Smooth muscle cell (in vitro differentiated cells): ENCODE measurements around the gene DUSP28. TPM values are rescaled to one million over a fixed set of nuclear protein-coding genes. Genes with fewer than 3 reads are reported as not detected.

ENCODE experiments used
- DNase-seq: peaks from one replicate; lab custom pipeline; 2025; ENCODE audit not compliant: unreplicated experiment; lab: John Stamatoyannopoulos, UW
- H2AFZ ChIP-seq: fragments of 200-600 bp; sonication (generic); 2 replicates; pipeline ENCODE4 v1.6.0; 2016; ENCODE audit warnings: antibody characterized with exemption, low read depth, mild to moderate bottlenecking
- H3F3A ChIP-seq: fragments of 200-600 bp; sonication (generic); 2 replicates; pipeline ENCODE4 v1.6.0; 2017; ENCODE audit warnings: antibody characterized with exemption, low read depth
- H3K27ac ChIP-seq: fragments of 200-600 bp; sonication (generic); 2 replicates; pipeline ENCODE4 v1.5.1; 2016; ENCODE audit warnings: low read depth, mild to moderate bottlenecking
- H3K27me3 ChIP-seq: fragments of 200-600 bp; sonication (generic); 2 replicates; pipeline ENCODE4 v1.6.1; 2016; ENCODE audit warnings: low read depth, mild to moderate bottlenecking
- H3K36me3 ChIP-seq: fragments of 200-600 bp; sonication (generic); 2 replicates; pipeline ENCODE4 v1.5.1; 2016; ENCODE audit warnings: low read depth
- H3K4me1 ChIP-seq: fragments of 200-600 bp; sonication (generic); 2 replicates; pipeline ENCODE4 v1.5.1; 2016; ENCODE audit warnings: low read depth
- H3K4me2 ChIP-seq: fragments of 200-600 bp; sonication (generic); 2 replicates; pipeline ENCODE4 v1.6.0; 2016; ENCODE audit warnings: mild to moderate bottlenecking
- H3K4me3 ChIP-seq: fragments of 200-600 bp; sonication (generic); 2 replicates; pipeline ENCODE4 v1.5.1; 2016; ENCODE audit warnings: mild to moderate bottlenecking
- H3K79me2 ChIP-seq: fragments of 200-600 bp; sonication (generic); 2 replicates; pipeline ENCODE4 v1.6.0; 2016; ENCODE audit warnings: low read depth, mild to moderate bottlenecking
- H3K9ac ChIP-seq: fragments of 200-600 bp; sonication (generic); 2 replicates; pipeline ENCODE4 v1.6.0; 2016; ENCODE audit warnings: low read depth
- H3K9me3 ChIP-seq: fragments of 200-600 bp; sonication (generic); replicated peaks from 2 replicates; pipeline ENCODE4 v1.5.1; 2016; ENCODE audit warnings: low read depth
- H4K20me1 ChIP-seq: fragments of 200-600 bp; sonication (generic); 2 replicates; pipeline ENCODE4 v1.6.0; 2016; ENCODE audit warnings: low read depth
- CTCF ChIP-seq: fragments of 200-600 bp; sonication (generic); IDR thresholded peaks from 2 replicates; pipeline ENCODE4 v1.5.1; 2017; ENCODE audit warnings: borderline replicate concordance, mild to moderate bottlenecking, antibody characterized with exemption; ENCODE audit not compliant: insufficient read depth, poor library complexity, severe bottlenecking
- WGBS: methylation state at CpG from one replicate; pipeline ENCODE4 v1.1.7; 2016; ENCODE audit warnings: low lambda C conversion rate; 5-methylcytosine and 5-hydroxymethylcytosine counted together
- polyA plus RNA-seq: library from polyadenylated mRNA; unstranded; fragments of >200 nt; fragmentation: Nextera tagmentation; extraction: Ambion mirVana; gene quantifications from 2 replicates; pipeline ENCODE4 v1.2.1, GENCODE V29; 2016
- total RNA-seq: library from RNA; depleted of rRNA; stranded (reverse); fragments of >200 nt; gene quantifications from 2 replicates; pipeline ENCODE4 v1.2.3, GENCODE V29; 2014

DUSP28 gene
- total and polyA plus RNA-seq, 2 experiments from 2014 or later, result 2.2 to 6.4 TPM

GRCh38 chr2:240523451-240524281 is 36.5 kb upstream of the DUSP28 start:
- TF ChIP-seq CTCF, result no peak
- Histone ChIP-seq H3K27ac (no peak overlapping the region), H4K20me1 (no peaks in the 10 kb centered on the region), H3K36me3 (no peaks in the 10 kb centered on the region), H2AFZ (no peak overlapping the region), H3K4me2 (no peak overlapping the region), H3K27me3 (peaks cover 10% of the 10 kb centered on the region), H3F3A (no peaks in the 10 kb centered on the region), H3K9ac (no peak overlapping the region), H3K9me3 (no peaks in the 10 kb centered on the region), H3K4me3 (no peak overlapping the region), H3K4me1 (no peaks in the 10 kb centered on the region), H3K79me2 (no peaks in the 10 kb centered on the region)
- no peak for DNase-seq
- 98% methylated on average over 32 of the region's 32 CpGs for WGBS

GRCh38 chr2:240524963-240525718 is 35.0 kb upstream of the DUSP28 start:
- Histone ChIP-seq H3K27ac (no peak overlapping the region), H3K4me3 (no peak overlapping the region), H3K27me3 (peaks cover 6% of the 10 kb centered on the region), H3K9ac (no peak overlapping the region), H3K4me2 (no peak overlapping the region), H3F3A (no peaks in the 10 kb centered on the region), H3K79me2 (no peaks in the 10 kb centered on the region), H4K20me1 (no peaks in the 10 kb centered on the region), H3K4me1 (no peaks in the 10 kb centered on the region), H3K9me3 (no peaks in the 10 kb centered on the region), H3K36me3 (no peaks in the 10 kb centered on the region), H2AFZ (no peak overlapping the region)
- WGBS, result over 99% methylated on average over 7 of the region's 8 CpGs
- DNase-seq, result no peak
- no peak for TF ChIP-seq CTCF

- Histone ChIP-seq H3K27ac (no peak overlapping the region), H3K9me3 (no peaks in the 10 kb centered on the region), H3K27me3 (peaks cover under 1% of the 10 kb centered on the region), H3K4me3 (no peak overlapping the region), H3K4me1 (no peaks in the 10 kb centered on the region), H3K9ac (no peak overlapping the region), H2AFZ (no peak overlapping the region), H3K36me3 (no peaks in the 10 kb centered on the region), H3F3A (no peaks in the 10 kb centered on the region), H3K4me2 (no peak overlapping the region), H3K79me2 (no peaks in the 10 kb centered on the region), H4K20me1 (no peaks in the 10 kb centered on the region)
- TF ChIP-seq CTCF, result no peak
- 97% methylated on average over 6 of the region's 6 CpGs for WGBS
- DNase-seq, result no peak
Observed at GRCh38 chr2:240525802-240526201, 34.4 kb upstream of the DUSP28 start.
